Measurements from ENCODE around the gene POU2F3.
"Not testable (repeated sequence)": the region's sequence is repeated elsewhere in the genome, so short reads cannot be mapped to it uniquely, and the experiment has no call there.

The POU2F3 gene

DNA sequence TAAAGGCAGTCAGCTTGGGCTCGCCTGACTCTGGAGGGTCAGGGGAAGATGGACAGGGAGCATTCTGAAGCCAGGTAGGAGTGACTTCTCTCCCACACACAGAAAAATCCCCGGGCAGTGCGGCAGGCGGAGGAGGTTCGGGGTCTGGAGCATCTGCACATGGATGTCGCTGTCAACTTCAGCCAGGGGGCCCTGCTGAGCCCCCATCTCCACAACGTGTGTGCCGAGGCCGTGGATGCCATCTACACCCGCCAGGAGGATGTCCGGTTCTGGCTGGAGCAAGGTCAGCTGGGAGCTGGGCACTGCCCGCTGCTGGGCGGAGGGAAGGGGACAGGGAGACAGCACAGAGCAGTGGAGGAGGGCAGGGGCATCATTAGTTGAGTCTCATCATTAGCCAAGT lies 13.2 kb upstream of the POU2F3 start:
- no peak for DNase-seq

DNA sequence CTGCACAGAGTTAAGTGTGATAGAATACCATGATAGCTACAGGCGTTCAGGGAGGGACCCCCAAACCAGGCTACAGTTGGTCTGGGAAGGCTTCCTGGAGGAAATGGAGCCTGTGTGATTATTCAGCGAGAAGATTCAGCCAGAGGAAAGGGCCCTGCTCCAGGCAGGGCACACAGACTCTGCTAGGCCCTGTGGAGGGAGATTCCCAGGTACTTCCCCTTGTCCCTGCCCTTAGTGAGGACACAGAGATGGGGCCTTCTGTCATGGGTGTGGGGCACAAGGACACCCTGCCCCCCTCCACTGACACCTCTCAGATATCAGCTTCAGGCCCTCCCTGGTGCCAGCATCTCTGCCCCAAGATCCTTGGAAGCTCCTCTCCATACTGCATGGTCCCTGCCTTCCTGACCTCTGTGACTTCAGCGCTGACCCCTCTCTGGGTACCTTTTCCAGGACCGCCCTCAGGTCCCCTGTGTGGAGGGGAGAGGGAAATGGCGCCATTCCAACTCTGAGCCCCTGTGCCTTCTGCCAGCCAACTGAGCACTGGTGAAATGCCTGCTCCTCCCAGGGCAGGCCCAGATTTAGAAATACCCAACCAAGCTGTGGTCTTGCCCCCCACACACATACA lies 12.6 kb upstream of the POU2F3 start:
- no peak for DNase-seq

DNA sequence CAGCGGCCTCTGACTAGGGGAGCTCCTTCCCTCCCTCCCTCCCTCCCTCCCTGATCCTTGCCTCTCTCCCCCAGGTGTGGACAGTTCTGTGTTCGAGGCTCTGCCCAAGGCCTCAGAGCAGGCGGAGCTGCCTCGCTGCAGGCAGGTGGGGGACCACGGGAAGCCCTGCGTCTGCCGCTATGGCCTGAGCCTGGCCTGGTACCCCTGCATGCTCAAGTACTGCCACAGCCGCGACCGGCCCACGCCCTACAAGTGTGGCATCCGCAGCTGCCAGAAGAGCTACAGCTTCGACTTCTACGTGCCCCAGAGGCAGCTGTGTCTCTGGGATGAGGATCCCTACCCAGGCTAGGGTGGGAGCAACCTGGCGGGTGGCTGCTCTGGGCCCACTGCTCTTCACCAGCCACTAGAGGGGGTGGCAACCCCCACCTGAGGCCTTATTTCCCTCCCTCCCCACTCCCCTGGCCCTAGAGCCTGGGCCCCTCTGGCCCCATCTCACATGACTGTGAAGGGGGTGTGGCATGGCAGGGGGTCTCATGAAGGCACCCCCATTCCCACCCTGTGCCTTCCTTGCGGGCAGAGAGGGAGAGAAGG lies 11.1 kb upstream of the POU2F3 start:
- DNase-seq: no peak

DNA sequence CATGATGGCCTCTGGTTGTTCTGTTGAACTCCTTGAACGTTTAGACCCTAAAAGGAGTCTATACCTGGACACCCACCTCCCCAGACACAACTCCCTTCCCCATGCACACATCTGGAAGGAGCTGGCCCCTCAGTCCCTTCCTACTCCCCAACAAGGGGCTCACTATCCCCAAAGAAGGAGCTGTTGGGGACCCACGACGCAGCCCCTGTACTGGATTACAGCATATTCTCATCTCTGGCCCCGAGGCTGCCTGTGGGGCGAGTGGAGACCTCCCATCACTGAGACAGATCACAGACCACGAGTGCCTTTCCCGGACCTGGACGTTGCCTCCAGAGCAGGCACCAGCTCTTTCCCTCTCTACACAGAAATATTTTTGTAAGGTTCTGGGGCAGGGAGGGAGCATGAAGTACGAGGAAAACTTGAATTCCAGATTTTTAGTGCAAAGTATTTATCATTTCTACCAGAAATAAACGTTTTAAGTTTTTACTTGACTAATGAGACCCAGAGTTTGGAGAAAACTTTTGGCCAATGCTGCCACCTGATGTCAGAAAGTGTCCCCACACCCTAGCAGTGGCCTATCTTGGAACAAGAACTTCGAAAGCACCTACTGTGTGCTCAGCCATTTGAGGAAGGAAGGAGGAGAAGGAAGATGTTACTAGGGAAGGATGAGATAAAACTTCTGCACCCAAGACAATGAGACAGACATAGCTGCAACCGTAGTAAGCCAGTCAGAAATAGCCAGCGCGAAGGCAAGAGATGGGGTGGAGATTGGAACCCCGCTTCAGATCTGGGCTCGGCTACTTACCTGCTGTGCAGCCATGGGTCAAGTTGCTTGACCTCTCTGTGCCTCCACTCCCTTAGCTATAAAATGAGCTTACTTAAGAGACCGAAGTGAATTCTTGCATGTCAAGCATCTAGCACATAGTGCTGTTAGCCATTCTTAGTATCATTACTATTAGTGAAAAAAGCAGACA lies 10.2 kb upstream of the POU2F3 start:
- no peak for DNase-seq

DNA sequence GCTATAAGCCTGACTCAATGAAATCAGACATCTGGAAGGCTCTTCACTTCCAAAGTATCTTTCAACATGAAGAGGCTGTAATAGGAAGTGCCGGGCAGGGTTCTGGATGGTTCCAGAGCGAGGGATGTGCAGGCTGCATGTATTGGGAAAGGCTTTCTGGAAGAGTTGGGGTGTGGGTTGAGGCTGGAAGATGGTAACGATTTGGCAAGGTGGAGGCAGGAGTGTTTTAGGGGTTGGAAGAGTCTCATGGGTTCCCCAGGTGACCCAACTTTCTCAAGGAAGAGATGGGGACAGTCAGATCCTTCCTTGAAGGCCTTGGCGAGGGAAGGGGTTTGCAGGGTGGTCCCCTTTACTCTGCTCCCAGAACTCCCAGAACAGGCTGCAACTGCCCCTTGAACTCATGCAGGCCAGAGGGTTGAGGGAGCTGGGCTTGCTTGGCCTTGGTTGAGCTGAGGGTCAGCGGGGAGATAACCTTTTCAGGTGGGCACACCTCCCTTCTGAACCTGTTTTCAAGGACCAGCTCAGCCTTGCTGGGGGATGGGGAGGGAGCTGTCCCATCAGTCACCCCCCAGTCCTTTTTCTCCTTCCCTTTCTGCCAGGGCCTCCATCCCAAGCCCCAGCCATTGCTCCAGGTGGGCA lies 9.4 kb upstream of the POU2F3 start:
- no peak for DNase-seq

DNA sequence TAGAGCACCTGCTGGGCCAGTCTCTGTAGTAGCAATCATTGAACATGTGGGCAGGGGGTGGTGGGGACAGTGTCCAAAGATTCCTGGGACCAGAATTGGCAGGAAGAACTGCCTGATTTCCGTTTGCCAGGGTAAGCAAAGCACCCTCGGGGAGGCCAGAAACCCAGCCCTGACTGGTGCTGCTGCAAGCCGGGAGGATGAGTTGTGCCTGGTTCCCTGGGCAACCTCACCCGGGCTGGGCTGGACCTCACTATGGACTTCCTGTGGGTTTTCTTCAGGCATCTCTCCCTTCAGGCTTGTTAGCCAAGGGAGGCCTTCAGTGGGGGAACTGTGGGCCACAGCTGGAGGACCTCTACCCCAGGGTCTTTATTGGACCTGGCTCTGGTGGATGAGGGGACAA lies 8.0 kb upstream of the POU2F3 start:
- DNase-seq: no peak

DNA sequence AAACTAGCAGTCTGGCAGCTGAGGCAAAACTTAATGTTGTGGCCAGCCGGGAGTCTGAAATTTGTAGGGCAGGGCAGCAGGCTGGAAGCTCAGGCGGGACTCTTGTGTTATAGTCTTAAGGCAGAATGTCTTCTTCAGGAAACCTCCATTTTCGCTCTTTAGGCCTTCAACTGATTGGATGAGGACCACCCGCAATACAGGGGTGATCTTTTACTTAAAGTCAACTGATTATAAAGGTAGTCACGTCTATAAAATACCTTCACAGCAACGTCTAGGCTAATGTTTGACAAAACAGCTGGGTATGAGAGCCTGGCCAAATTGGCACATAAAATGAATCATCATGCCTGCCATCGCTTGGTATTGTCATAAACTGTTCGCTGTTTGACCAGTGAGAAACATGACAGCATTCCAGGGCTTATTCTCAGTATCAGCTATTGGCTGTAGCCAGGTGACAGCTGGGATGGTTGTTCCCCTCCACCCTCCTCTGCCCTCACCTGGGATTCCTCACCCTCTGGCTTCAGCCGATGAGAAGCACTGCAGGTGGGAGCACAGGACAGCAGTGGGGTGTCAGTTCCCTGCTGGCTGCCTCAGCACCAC lies 6.6 kb upstream of the POU2F3 start:
- DNase-seq: no peak

DNA sequence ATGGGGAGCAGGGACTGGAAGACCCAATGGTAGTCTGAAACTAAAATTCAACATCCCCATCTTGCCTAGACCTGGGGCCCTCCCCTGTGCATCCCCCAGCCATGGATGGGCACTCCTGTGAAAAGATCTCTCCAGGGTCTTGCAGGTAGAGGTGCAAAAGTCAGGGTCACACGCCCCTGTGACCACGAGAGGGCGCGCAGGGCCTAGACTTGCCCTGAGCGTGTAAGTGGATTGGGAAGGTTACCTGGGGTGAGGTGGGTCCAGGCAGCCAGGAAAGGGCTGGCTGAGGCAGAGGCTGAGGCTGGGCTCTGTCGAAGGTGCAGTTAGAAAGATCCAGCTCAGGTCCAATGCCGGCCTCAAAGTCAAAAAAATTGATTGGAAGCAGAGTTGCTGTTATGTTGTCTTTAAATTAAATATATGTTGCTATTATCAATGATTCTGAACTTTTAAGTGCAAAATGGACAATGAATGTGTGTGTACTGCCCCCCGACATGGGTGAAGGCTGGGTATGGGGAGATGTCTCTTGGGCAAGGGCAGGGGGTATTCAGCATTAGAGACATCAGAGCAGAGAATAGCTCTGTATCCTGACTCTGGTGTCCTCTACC lies 4.8 kb upstream of the POU2F3 start:
- peak; percentile 24 to 60 for DNase-seq

DNA sequence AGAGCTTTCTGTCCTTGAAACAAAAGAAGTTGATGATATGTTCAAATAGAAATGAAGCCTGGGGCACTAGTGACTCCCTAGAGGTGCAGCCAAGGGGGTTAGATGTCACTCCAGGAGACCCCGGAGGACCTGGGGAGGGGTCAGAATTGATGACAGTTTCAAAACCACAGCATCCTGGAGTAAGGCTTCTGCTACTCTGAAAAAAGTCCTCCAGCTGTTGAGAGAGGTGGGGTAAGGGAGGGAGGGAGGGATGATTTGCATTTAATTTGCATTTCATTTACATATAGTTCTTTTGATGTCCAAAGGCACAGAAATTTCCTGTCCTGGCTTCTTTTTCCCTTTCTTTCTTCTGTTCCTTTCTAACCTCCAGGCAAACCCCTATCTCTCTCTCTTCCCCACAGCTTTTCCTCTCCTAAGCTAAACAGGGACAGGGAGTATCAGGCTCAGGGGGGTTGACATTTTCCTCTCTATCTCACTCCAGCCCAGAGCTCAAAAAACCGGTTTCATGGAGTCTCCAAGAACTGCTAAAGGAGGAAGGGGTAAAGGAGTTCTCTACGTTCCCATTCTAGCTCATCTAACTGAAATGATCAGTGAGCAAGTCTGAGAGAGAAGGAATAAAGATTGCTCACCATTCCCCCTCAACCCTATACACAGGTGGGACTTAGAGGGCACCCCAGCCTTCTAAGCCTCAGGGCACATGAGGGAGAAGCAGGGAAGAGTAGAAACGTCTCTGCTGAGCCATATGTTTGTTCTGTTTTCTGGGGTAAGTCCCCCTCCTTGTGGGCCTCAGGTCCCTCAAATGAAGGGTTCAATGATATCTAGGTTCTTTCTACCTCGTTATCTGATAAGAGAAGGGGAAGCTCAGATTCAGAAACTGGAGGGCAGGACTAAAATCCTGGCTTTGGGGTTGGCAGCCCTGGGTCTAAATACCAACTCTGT lies 3.5 kb upstream of the POU2F3 start:
- no peak for DNase-seq

DNA sequence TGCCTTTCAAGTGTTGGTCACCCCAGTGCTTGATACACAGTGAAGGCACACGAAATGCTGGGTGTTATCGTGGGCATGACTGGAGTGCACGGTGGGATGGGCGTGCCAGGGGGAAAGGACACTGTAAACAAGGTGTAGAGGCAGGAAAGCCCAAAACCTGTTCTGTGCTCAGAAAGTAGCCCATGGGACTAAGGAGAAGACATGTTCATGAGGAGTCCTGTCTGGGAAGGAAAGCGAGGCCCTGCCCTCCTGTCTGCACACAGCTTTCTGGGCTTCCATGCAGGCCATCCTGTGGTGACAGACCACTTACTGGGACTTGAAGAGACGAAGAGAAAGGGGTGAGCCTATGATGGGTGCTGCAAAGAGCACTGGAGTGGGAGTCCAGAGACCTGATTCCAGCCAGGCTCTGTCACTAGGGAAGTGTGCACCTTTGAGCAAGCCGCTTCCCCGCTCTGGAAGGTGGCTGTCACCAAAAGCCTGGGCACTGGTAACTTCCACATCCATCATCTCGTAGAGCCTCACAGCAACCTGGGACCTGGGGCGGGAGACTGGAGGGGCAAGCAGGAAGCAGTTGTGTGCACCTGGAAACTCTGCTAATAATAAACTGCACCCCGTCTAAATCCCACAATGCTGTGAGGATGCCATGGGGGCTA lies 846 bp upstream of the POU2F3 start:
- DNase-seq: no peak

DNA sequence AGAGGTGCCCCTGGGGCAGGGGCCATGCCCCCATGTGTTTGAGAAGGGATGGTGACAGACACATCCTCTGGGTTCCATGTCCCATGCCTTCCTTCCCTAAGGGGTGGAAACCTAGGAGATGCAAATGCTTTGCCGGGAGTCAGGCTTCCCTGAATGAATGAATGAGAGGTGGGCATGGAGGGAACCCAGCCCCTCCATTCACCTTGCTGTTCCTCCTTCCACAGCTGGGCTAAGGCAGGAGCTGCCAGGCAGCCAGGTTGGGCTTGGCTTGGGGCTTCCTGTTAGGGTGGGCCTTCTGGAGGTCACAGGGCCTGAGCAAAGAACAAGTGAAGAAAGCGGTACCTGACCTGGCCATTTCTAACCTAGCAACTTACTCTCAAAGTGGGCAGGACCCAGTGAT lies 926 bp downstream of the POU2F3 start:
- DNase-seq: no peak

DNA sequence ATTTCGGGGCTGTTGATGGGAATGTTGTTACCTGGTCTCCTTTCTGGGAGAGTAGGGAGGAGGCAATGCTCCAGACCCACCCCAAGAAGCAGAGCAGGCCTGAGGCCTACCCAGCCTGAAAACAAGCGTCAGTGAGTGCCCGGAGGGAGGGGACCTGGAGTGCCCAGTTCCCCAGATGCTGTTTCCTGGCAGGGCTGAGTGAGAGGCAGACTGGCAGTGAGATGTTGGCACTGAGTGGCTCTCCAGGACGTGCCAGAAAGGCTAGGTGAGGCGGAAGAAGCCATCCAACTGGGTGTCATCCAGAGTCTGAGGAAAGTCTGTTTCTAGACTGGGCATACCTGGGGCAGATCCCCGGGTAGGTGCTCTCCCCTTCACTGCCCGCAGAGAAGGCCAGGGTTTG lies 1.3 kb downstream of the POU2F3 start:
- no peak for DNase-seq

DNA sequence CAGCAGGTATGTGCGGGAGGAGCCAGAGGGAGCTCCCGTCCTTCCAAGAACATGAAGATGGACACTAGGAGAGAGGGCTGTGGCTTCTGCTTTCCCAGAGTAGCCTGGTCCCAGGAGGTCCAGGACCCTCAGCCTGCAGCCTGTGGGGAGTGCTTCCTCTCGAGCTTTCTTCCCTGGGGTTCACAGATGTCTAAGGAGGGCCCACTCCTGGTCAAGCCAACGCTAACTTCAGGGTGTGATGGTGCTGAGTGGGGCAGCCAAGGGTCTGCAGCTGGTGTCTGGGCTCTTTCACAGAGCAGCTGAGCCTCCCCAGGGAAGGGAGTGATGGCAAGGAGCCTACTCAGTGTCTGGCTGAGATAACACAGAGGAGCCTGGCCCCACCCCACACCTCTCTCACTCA lies 3.3 kb downstream of the POU2F3 start:
- DNase-seq: no peak

DNA sequence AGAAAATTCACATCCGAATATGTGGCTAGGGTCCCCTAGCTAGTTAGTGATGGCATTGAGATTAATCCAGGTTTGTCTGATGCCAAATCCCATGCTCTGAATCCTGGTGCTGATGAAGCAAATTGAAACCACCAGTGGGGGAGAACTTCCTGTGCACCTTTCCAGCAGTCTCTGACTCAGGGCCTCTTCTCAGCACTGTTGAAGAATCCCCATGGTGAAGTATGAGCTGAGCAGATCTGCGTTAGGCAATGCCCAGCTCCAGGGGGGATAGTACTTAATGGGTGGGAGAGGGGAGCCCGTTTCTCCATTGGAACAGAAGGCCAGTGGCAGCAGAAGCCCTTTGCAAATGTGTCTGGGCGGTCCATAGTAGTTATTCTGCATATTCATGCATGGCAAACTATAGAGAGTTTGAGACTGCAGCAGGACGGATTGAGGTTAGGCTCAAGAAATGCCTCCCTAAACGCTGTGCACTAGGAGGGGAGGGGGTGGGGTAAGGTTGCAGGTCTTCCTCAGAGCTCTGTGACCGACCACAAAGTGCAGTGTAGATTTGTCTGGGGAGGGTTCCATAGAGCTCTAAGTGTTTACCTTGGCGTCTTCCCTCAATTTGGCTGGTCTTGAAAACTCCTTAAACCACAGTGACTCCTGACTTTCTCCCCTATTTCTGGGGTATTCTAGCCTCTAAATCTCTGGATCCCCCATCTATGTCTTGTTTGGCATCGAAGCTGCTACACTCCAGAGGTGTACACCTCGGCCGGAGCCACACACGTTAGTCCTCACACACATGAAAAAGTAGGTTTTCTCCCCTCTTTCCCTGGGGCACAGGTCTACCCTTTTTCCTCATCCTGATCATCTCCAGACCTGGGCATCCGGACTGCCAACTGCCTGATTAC lies 4.8 kb downstream of the POU2F3 start:
- no peak for DNase-seq

DNA sequence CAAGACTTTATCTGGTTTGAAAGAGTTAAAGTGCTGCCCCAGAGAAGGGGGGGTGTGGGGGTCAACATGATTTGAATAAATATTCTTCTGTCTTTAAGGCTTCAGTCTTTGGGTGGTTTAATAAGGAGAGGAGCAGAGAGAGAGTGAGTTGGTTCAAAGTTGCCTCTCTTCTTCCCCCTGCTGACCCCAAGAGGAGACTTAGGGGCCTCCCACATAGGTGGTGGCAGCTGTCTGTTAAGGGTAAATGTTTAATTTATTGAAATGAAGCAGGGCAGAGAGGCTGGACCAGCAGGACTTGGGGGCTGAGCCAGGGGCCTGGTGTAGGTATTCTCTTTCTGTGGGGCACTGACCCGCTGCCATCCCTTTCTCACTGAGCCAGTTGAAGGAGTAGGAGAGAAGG lies 5.5 kb downstream of the POU2F3 start:
- DNase-seq: no peak

DNA sequence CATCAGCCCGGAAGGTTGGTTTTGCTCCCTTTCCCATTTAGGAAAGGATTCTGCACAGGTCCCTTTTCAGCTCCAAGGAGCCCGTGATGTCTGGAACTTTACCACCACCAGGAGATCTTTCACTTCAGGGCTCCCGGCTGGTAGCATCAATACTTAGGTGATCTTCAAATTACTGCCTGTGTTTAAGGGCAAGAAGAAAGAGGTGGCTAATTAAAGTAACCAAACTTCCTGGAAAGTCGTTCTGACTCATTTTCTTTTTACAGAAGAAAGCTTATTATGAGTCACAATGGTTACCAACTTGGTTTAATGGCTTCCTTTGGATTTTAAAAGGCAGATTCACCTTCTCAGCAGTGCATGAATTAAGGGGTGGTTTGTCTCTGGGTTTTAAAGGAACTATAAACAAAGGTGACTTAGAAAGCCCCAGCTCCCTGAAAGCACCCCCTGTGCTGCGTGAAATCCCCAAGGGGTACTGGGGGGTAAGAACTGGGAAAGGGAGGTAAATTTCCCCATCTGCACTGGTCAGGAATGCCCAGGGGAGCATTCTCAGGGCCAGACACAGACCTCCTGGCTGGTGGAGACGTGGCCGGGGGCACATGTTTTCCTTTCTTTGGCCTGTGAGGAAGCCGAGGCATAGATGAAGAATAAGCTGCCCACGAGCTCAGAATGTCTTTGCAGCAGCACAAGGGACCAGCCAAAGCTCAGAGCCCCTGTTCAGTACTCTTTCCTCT lies 8.8 kb downstream of the POU2F3 start:
- no peak for DNase-seq

DNA sequence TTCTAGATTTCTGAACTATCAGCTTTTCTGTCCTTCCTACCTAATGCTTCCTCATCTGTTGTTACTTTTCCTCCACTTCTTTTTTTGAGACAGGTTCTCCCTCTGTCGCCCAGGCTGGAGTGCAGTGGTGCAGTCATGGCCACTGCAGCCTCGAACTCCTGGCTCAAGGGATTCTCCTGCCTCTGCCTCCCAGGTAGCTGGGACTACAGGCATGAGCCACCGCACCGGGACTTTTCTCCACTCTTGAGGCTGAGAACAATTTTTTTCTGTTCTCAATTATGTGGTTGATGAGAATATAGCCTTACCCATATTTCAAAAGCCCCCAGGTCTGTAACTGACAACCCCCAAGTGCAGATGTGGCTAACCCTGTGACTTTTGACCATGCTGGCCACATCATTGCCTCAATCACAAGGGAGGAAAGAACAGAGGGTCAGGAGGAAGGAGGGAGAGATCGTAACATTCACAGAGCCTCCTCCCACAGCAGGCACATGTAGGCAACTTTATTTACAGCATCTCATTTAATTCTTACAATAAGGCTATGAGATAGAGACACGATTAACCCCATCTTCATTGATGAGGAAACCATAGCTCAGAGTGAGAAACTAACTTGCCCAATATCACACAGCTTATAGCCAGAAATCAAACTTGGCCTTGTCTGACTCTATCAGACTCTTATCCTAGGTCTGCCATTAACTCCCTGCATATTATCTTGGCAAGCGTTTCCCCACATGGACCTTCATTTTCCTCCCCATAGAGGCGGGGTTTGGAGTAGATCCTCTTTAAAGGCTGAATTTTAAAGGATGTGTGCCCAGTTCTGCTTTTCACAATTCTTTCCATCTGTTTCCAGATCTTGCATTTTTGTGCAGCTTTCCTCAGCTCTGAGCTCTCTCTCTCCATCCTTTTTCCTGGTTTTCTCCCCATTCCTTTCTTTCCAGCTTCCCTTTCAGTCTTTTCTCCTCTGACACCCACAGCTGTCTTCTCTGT lies 9.6 kb downstream of the POU2F3 start:
- no peak for DNase-seq

DNA sequence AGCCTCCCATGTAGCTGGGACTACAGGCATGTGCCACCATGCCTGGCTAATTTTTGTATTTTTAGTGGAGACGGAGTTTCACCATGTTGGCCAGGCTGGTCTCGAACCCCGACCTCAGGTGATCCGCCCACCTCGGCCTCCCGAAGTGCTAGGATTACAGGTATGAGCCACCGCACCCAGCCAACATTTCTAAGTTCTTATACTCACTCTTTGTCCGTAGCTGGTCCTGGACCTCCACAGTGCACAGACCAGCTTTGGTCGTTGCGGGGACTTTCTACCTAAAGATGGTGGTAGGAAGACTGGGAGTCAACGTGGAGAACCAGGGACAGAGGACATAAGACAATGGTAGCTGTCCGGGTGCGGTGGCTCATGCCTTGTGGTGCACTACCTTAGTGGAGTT lies 13.4 kb downstream of the POU2F3 start:
- DNase-seq: not testable (repeated sequence)
